Thyroid gland (tissue), 4 donors: ENCODE results near the gene HRH3.

Experiments used
- POLR2A ChIP-seq, 2 donors: fragments of 450-650 bp; IDR thresholded peaks; one replicate each; pipeline ENCODE4 v1.6.1; 2017; ENCODE audit warnings: antibody characterized with exemption in 2 of 2, mild to moderate bottlenecking in 2 of 2, moderate library complexity in 1 of 2
- TF ChIP-seq, protein P1 (sequence below), 6 experiments: fragments of 200-600 bp in 3 of 6; fragments of 450-650 bp in 3 of 6; sonication (generic) in 3 of 6; IDR thresholded peaks; one replicate each; pipeline ENCODE4 v1.5.1; 2016 to 2019; ENCODE audit warnings: antibody characterized with exemption in 6 of 6, mild to moderate bottlenecking in 2 of 6, inconsistent platforms in 1 of 6, moderate library complexity in 1 of 6

DNA sequence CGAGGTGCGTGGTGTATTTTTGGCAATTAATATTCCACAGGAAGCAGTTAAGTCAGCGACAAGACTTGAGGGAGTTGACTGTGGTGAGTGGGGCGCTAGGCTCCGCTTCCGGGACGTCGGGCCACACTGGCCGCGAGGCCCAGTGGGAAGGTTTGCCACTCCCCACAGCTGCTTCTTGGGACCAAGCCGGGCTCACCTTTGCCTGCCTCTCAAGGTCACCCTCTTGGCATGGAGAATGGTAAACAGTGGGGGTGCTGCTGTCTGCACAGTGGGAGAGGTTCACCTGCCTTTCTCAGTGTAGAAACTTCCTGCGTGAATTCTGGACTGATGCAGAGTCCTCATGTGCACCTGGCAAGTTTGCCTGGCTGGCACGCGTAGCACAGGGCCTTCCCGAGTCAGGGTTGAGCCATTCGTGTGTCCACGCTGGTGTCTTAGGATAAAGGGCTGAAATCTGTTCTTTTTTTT is 24.6 kb upstream of the HRH3 start:
- TF ChIP-seq POLR2A (IDR thresholded peaks at IDR 0.05), result no peak
- TF ChIP-seq, protein P1, sequence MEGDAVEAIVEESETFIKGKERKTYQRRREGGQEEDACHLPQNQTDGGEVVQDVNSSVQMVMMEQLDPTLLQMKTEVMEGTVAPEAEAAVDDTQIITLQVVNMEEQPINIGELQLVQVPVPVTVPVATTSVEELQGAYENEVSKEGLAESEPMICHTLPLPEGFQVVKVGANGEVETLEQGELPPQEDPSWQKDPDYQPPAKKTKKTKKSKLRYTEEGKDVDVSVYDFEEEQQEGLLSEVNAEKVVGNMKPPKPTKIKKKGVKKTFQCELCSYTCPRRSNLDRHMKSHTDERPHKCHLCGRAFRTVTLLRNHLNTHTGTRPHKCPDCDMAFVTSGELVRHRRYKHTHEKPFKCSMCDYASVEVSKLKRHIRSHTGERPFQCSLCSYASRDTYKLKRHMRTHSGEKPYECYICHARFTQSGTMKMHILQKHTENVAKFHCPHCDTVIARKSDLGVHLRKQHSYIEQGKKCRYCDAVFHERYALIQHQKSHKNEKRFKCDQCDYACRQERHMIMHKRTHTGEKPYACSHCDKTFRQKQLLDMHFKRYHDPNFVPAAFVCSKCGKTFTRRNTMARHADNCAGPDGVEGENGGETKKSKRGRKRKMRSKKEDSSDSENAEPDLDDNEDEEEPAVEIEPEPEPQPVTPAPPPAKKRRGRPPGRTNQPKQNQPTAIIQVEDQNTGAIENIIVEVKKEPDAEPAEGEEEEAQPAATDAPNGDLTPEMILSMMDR (IDR thresholded peaks at IDR 0.05), result no peak
